GM12878 (cell line): ENCODE measurements around the gene TKTL1. TPM values are rescaled to one million over a fixed set of nuclear protein-coding genes. Genes with fewer than 3 reads are reported as not detected.
A peak's percentile ranks its signal among the peaks of the same experiment; 100 is the strongest.

Experiments
- ATAC-seq: fragments of 200-7000 bp; cut with Tn5 transposase; 3 replicates; pipeline ENCODE4 v1.9.1; 2020; ENCODE audit warnings: mild to moderate bottlenecking, moderate library complexity
- BruUV-seq: library from RNA; stranded (reverse); fragments of 400-500 nt; replicated peaks from 2 replicates; lab custom pipeline; 2021; lab: Mats Ljungman, UMichigan
- CTCF ChIA-PET: fragments of 300-600 bp; sonication (Branson Sonifier 250); formaldehyde crosslinking; extraction: SDS; loops from one replicate; lab custom pipeline; 2021; ENCODE audit warnings: inconsistent platforms; lab: Yijun Ruan, JAX
- POLR2A ChIA-PET: fragments of 350-600 bp; formaldehyde crosslinking; extraction: SDS; loops from one replicate; lab custom pipeline; 2021; ENCODE audit warnings: inconsistent platforms; lab: Charles Lee
- RAD21 ChIA-PET: fragments of 300-600 bp; sonication (Branson Sonifier 250); formaldehyde crosslinking; loops from one replicate; lab custom pipeline; 2023; ENCODE audit warnings: antibody characterized with exemption; ENCODE audit not compliant: unreplicated experiment; lab: Charles Lee
- SMC1A ChIA-PET: fragments of 300-600 bp; sonication (Branson Sonifier 250); formaldehyde crosslinking; loops from one replicate; lab custom pipeline; 2023; ENCODE audit not compliant: unreplicated experiment, uncharacterized antibody; lab: Charles Lee
- DNase-seq: peaks from one replicate; pipeline ENCODE4 v3.0.0-alpha.2; 2011; ENCODE audit warnings: low read depth, low spot score
- FAIRE-seq: peaks from 3 replicates; lab custom pipeline; 2011; peaks lifted over from hg19 to GRCh38; lab: Jason Lieb, UNC
- H2AFZ ChIP-seq: 2 replicates; pipeline ENCODE4 v1.6.0; 2011; ENCODE audit warnings: low read depth, low read length, control low read depth; ENCODE audit not compliant: control insufficient read depth
- H3K27ac ChIP-seq: 2 replicates; pipeline ENCODE4 v1.5.1; 2011; ENCODE audit warnings: control low read depth; ENCODE audit not compliant: control insufficient read depth, insufficient read depth
- H3K27me3 ChIP-seq, 2 experiments: replicated peaks in 1 of 2; 2 replicates each; pipeline versions ENCODE4 v1.6.0 to v1.6.1; 2011; ENCODE audit warnings: low read length in 1 of 2; ENCODE audit not compliant: control insufficient read depth in 2 of 2, insufficient read depth in 2 of 2
- H3K36me3 ChIP-seq, 2 experiments: 2 replicates each; pipeline ENCODE4 v1.5.1; 2011; ENCODE audit warnings: low read length in 1 of 2; ENCODE audit not compliant: control insufficient read depth in 2 of 2, insufficient read depth in 2 of 2
- H3K4me1 ChIP-seq: 2 replicates; pipeline ENCODE4 v1.6.1; 2011; ENCODE audit warnings: mild to moderate bottlenecking, low read length, moderate library complexity, mixed read lengths; ENCODE audit not compliant: control insufficient read depth, insufficient read depth
- H3K4me2 ChIP-seq: 2 replicates; pipeline ENCODE4 v1.6.0; 2011; ENCODE audit warnings: control low read depth; ENCODE audit not compliant: control insufficient read depth, insufficient read depth
- H3K4me3 ChIP-seq: fragments of 200-600 bp; sonication (generic); 2 replicates; pipeline ENCODE4 v1.5.1; 2016
- H3K79me2 ChIP-seq: 2 replicates; pipeline ENCODE4 v1.6.0; 2011; ENCODE audit warnings: low read length; ENCODE audit not compliant: control insufficient read depth, insufficient read depth
- H3K9ac ChIP-seq: 2 replicates; pipeline ENCODE4 v1.8.0; 2011; ENCODE audit warnings: low read length, control low read depth, mixed read lengths; ENCODE audit not compliant: control insufficient read depth, insufficient read depth
- H3K9me3 ChIP-seq: replicated peaks from 3 replicates; pipeline ENCODE4 v1.5.1; 2011; ENCODE audit warnings: mild to moderate bottlenecking, low read length; ENCODE audit not compliant: control insufficient read depth, insufficient read depth
- H4K20me1 ChIP-seq: 2 replicates; pipeline ENCODE4 v1.6.0; 2011; ENCODE audit not compliant: control insufficient read depth, insufficient read depth
- BRCA1 ChIP-seq: IDR thresholded peaks from 2 replicates; pipeline ENCODE4 v1.6.1; 2011; ENCODE audit warnings: low read depth, low read length, improper control_type of control experiment
- POLR2A ChIP-seq: IDR thresholded peaks from 2 replicates; pipeline ENCODE4 v1.6.1; 2011; ENCODE audit warnings: low read depth, mild to moderate bottlenecking, low read length
- YY1 ChIP-seq: IDR thresholded peaks from 2 replicates; pipeline ENCODE4 v1.6.1; 2011; ENCODE audit warnings: low read depth, mild to moderate bottlenecking, low read length
- ZNF384 ChIP-seq: IDR thresholded peaks from 2 replicates; pipeline ENCODE4 v1.6.1; 2012; ENCODE audit warnings: low read depth, mild to moderate bottlenecking, low read length, improper control_type of control experiment, borderline replicate concordance
- WGBS: methylation state at CpG from one replicate; pipeline ENCODE4 v1.1.6; 2016; ENCODE audit warnings: low lambda C conversion rate; ENCODE audit not compliant: insufficient replicate concordance, insufficient coverage; ENCODE audit errors: missing lambda C conversion rate; 5-methylcytosine and 5-hydroxymethylcytosine counted together
- in situ Hi-C: fragments of 300-500 bp; cut with MboI; formaldehyde crosslinking; loops from 9 replicates; pipeline ENCODE4 v1.14.3; 2018; ENCODE audit warnings: mixed read lengths
- intact Hi-C: fragments of 100-400 bp; cut with micrococcal nuclease; formaldehyde crosslinking; loops from one replicate; pipeline ENCODE4 v1.14.2; 2022; ENCODE audit not compliant: unreplicated experiment
- polyA plus RNA-seq, 11 experiments: library from polyadenylated mRNA; depleted of rRNA in 4 of 11; unstranded in 6 of 11; stranded (reverse) in 5 of 11; fragments of >200 nt; fragmentation: Nextera tagmentation in 4 of 11; fragmentation: Illumina TruSeq in 1 of 11; extraction: Ambion mirVana in 4 of 11; extraction: Trizol in 1 of 11; gene quantifications; 1 replicate in 1 of 11; 2 replicates in 10 of 11; pipeline versions ENCODE4 v1.2.1 to v1.2.3, GENCODE V29; 2011 to 2016; ENCODE audit warnings: inconsistent platforms in 2 of 11, missing spikeins in 2 of 11, low read depth in 1 of 11
- total RNA-seq, 4 experiments: library from RNA; depleted of rRNA in 3 of 4; stranded (reverse); fragments of >200 nt in 3 of 4; fragmentation: Illumina TruSeq in 1 of 4; extraction: Trizol in 1 of 4; gene quantifications; 2 replicates each; pipeline versions ENCODE4 v1.2.1 to v1.2.3, GENCODE V29; 2013 to 2021

The TKTL1 gene
- total and polyA plus RNA-seq, 10 of the 15 experiments (the other 5 are each of a cell fraction or from before 2014, with no cell fraction given), result 0.01 to 0.07 TPM; not detected in 8

DNA sequence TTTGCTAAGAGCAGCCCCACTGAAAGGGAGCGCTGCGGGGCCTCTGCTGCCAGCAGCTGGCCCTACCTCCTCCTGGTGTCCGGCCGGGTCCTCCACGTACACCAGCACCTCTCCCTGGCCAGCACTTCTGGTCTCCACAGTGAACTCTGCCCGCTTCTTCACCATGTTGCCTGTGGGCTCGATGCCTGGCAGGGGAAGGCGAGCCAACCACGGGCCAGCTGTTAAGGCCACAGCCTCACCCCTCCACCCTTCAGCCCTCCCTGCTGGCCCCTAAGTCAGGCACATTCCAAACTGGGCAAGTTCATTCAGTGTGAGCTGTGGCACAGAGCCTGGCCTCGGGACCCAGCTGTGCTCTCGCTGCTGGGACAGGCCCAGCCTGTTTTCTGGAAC lies 71.1 kb downstream of the TKTL1 start:
- POLR2A ChIA-PET, result no interaction called here
- peaks cover 6 to 40% of the 10 kb centered on the region in 2 experiments; a peak in 3 of 4 replicates for H3K36me3 ChIP-seq

DNA sequence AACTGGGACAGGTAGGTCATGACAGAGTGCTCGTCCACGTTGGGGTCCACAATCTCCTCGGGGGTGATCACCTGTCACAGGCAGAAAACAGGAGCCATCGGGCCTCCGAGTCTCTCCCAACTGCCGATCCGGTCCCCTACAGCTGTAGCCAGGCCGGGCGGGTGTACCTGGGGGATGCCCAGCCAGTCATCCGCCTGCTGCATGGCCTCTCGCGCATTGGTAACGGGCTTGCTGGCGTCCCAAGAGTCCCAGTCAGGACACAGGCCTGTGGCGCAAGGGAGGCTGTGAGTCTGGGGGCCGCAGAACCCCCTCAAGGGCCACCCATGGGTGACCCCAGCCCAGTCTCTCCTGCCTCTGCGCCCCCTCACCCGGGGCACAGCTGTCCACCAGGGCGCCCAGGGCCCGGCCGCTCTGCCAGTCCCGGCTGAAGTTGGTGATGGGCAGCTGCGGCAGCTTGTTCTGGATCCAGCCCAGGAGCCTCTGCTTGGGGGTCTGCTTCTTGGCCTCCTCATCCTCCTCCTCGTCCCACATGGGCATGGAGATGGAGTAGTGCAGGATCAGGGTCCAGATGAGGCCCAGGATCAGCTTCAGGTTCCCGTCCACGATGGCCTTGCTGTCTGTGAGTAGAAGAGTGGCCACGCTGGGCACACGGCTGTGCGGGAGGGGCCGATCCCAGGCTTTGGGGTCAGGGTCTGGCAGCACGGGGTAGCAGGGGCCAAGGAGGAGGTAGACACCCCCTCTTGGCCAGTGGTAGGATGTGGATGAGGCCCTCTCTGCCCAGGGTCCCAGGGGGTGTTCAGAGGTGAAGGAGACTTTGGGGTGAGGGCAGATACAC lies 72.1 kb downstream of the TKTL1 start:
- TF ChIP-seq BRCA1, result no peak
- TF ChIP-seq YY1, result no peak
- ATAC-seq (no peak), FAIRE-seq (no peak), DNase-seq (no peak)
- CTCF ChIA-PET, result no interaction called here
- Histone ChIP-seq H3K27me3 (no peaks in the 10 kb centered on the region), H3K36me3 (peaks cover 5 to 34% of the 10 kb centered on the region in 2 experiments; a peak in 3 of 4 replicates), H3K79me2 (peaks cover 35% of the 10 kb centered on the region), H3K9me3 (no peaks in the 10 kb centered on the region; the same call in 2 of the 3 replicates), H3K4me1 (no peaks in the 10 kb centered on the region; the same call in 1 of the 2 replicates), H3K9ac (peak overlapping the region; percentile 48), H3K4me2 (peak overlapping the region; percentile 62), H3K27ac (peak overlapping the region; percentile 80), H2AFZ (no peak overlapping the region), H3K4me3 (no peak overlapping the region; the same call in 1 of the 2 replicates), H4K20me1 (no peaks in the 10 kb centered on the region)
- no TSS peak for BruUV-seq
- in situ Hi-C loops, result no loop called here
- intact Hi-C loops, result no loop called here
- SMC1A ChIA-PET, result no interaction called here
- POLR2A ChIA-PET, result no interaction called here
- WGBS, result 77% methylated on average over 31 of the region's 31 CpGs
- RAD21 ChIA-PET, result no interaction called here

More for the DNA sequence above, 71.1 kb downstream of the TKTL1 start:
- RAD21 ChIA-PET, result no interaction called here
- CTCF ChIA-PET, result no interaction called here
- ATAC-seq (no peak), DNase-seq (no peak), FAIRE-seq (no peak)
- BruUV-seq, result no TSS peak
- intact Hi-C loops, result no loop called here
- H3K4me2 ChIP-seq, result no peak overlapping the region
- H2AFZ ChIP-seq, result no peak overlapping the region
- in situ Hi-C loops, result no loop called here
- SMC1A ChIA-PET, result no interaction called here
- TF ChIP-seq ZNF384 (no peak), POLR2A (peak; percentile 8; the same call in 1 of the 2 replicates)
- no peaks in the 10 kb centered on the region for H4K20me1 ChIP-seq
- no peak overlapping the region for H3K9ac ChIP-seq
- H3K9me3 ChIP-seq, result no peaks in the 10 kb centered on the region; the same call in 2 of the 3 replicates
- H3K27ac ChIP-seq, result no peak overlapping the region
- no peaks in the 10 kb centered on the region for H3K27me3 ChIP-seq
- H3K79me2 ChIP-seq, result peaks cover 34% of the 10 kb centered on the region
- H3K4me3 ChIP-seq, result no peak overlapping the region
- 64% methylated on average over 11 of the region's 11 CpGs for WGBS
- no peaks in the 10 kb centered on the region for H3K4me1 ChIP-seq
